K562 (cell line): ENCODE results near the gene FGFRL1. TPM values are rescaled to one million over a fixed set of nuclear protein-coding genes. Genes with fewer than 3 reads are reported as not detected.

Experiments
- ATAC-seq: fragments of 200-7000 bp; cut with Tn5 transposase; 3 replicates; pipeline ENCODE4 v1.9.1; 2020; ENCODE audit warnings: moderate library complexity
- BruUV-seq: library from RNA; stranded (reverse); fragments of 400-500 nt; replicated peaks from 2 replicates; lab custom pipeline; 2021; lab: Mats Ljungman, UMichigan
- CTCF ChIA-PET: fragments of 300-600 bp; formaldehyde crosslinking; extraction: SDS; loops from one replicate; lab custom pipeline; 2021; ENCODE audit warnings: low intra/inter-chr PET ratio; lab: Yijun Ruan, JAX
- POLR2A ChIA-PET: fragments of 300-600, 350-650 bp; sonication (Branson Sonifier 250); formaldehyde crosslinking; extraction: SDS; loops from one replicate; lab custom pipeline; 2021; ENCODE audit warnings: antibody characterized with exemption, inconsistent platforms; lab: Yijun Ruan, JAX
- DNase-seq, 4 experiments: peaks; one replicate each; pipeline versions ENCODE4 v3.0.0 to v3.0.0-alpha.2; 2011 to 2018; ENCODE audit warnings: low spot score in 3 of 4, mixed read lengths in 3 of 4; ENCODE audit errors: extremely low read depth in 1 of 4
- FAIRE-seq: peaks from 2 replicates; lab custom pipeline; 2011; peaks lifted over from hg19 to GRCh38; lab: Jason Lieb, UNC
- H2AFZ ChIP-seq: 2 replicates; pipeline ENCODE4 v1.6.0; 2011; ENCODE audit warnings: low read depth, low read length, control low read depth, inconsistent platforms
- H3K27ac ChIP-seq: fragments of 200-600 bp; 3 replicates; pipeline ENCODE4 v1.8.0; 2011; ENCODE audit warnings: low read depth, mild to moderate bottlenecking, control low read depth, inconsistent platforms, low read length, moderate library complexity, mixed read lengths; ENCODE audit errors: extremely low read depth
- H3K27me3 ChIP-seq, 2 experiments: fragments of 300-600 bp in 1 of 2; 2 replicates in 1 of 2; 3 replicates in 1 of 2; pipeline versions ENCODE4 v1.6.0 to v1.8.0; 2011; ENCODE audit warnings: inconsistent platforms in 2 of 2, low read length in 2 of 2, mild to moderate bottlenecking in 1 of 2, mixed read lengths in 1 of 2, moderate library complexity in 1 of 2; ENCODE audit not compliant: control insufficient read depth in 2 of 2, insufficient read depth in 2 of 2
- H3K36me3 ChIP-seq: fragments of 300-600 bp; 3 replicates; pipeline ENCODE4 v1.8.0; 2011; ENCODE audit warnings: mild to moderate bottlenecking, low read length, inconsistent platforms; ENCODE audit not compliant: control insufficient read depth, insufficient read depth
- H3K4me1 ChIP-seq, 2 experiments: fragments of 200-600 bp in 1 of 2; replicated peaks in 1 of 2; 2 replicates in 1 of 2; 3 replicates in 1 of 2; pipeline versions ENCODE4 v1.5.1 to v1.8.0; 2011; ENCODE audit warnings: inconsistent platforms in 2 of 2, low read length in 2 of 2, mild to moderate bottlenecking in 1 of 2, mixed read lengths in 1 of 2, moderate library complexity in 1 of 2; ENCODE audit not compliant: control insufficient read depth in 2 of 2, insufficient read depth in 2 of 2
- H3K4me2 ChIP-seq: 2 replicates; pipeline ENCODE4 v1.6.1; 2011; ENCODE audit warnings: low read length, control low read depth, inconsistent platforms, mixed read lengths; ENCODE audit not compliant: insufficient read depth
- H3K4me3 ChIP-seq: fragments of 200-600 bp; sonication (generic), shearing (Covaris generic); 2 replicates; pipeline ENCODE4 v1.5.1; 2016; ENCODE audit warnings: control low read depth, inconsistent platforms
- H3K79me2 ChIP-seq: fragments of 200-600 bp; 3 replicates; pipeline ENCODE4 v1.8.0; 2011; ENCODE audit warnings: low read length, inconsistent platforms; ENCODE audit not compliant: control insufficient read depth, insufficient read depth
- H3K9ac ChIP-seq, 2 experiments: 2 replicates each; pipeline versions ENCODE4 v1.6.0 to v1.6.1; 2011; ENCODE audit warnings: low read depth in 2 of 2, low read length in 2 of 2, control low read depth in 1 of 2, inconsistent platforms in 1 of 2, mild to moderate bottlenecking in 1 of 2, mixed read lengths in 1 of 2; ENCODE audit not compliant: insufficient read depth in 1 of 2
- H3K9me1 ChIP-seq: one replicate; pipeline ENCODE4 v1.6.0; 2011; ENCODE audit warnings: inconsistent platforms, mild to moderate bottlenecking, low read length, moderate library complexity; ENCODE audit not compliant: control insufficient read depth, insufficient read depth
- H3K9me3 ChIP-seq: replicated peaks from 2 replicates; pipeline ENCODE4 v1.5.1; 2011; ENCODE audit warnings: low read depth, low read length, inconsistent platforms; ENCODE audit not compliant: control insufficient read depth, insufficient read depth
- H4K20me1 ChIP-seq: replicated peaks from 2 replicates; pipeline ENCODE4 v1.6.1; 2011; ENCODE audit warnings: low read length, inconsistent platforms, mixed read lengths; ENCODE audit not compliant: control insufficient read depth, insufficient read depth
- BMI1 ChIP-seq: fragments of 150-350 bp; IDR thresholded peaks from 2 replicates; pipeline ENCODE4 v1.6.1; 2014; ENCODE audit warnings: low read length
- GTF3C2 ChIP-seq: IDR thresholded peaks from 3 replicates; pipeline ENCODE4 v1.6.1; 2011; ENCODE audit warnings: borderline replicate concordance, mild to moderate bottlenecking, moderate library complexity; ENCODE audit not compliant: insufficient read length; ENCODE audit errors: extremely low read depth
- NCOA2 ChIP-seq, 2 experiments: fragments of 450-650 bp; IDR thresholded peaks; 2 replicates each; pipeline ENCODE4 v1.6.1; 2018; ENCODE audit warnings: mild to moderate bottlenecking in 2 of 2, moderate library complexity in 1 of 2; ENCODE audit not compliant: partially characterized antibody in 2 of 2
- POLR2G ChIP-seq: fragments of 200-400 bp; formaldehyde crosslinking; IDR thresholded peaks from 2 replicates; pipeline ENCODE4 v1.6.1; 2017; ENCODE audit warnings: low read depth, mild to moderate bottlenecking, antibody characterized with exemption, low read length, moderate library complexity
- RAD51 ChIP-seq: fragments of 450-650 bp; IDR thresholded peaks from 2 replicates; pipeline ENCODE4 v1.7.1; 2016; ENCODE audit warnings: low read depth, mild to moderate bottlenecking, borderline replicate concordance
- TARDBP ChIP-seq: fragments of 450-650 bp; IDR thresholded peaks from 2 replicates; pipeline ENCODE4 v1.6.1; 2016
- ZBTB7A ChIP-seq: IDR thresholded peaks from 2 replicates; pipeline ENCODE4 v1.6.1; 2011; ENCODE audit warnings: low read depth, mild to moderate bottlenecking, low read length, moderate library complexity, borderline replicate concordance; ENCODE audit not compliant: control insufficient read depth
- ZFP36 ChIP-seq: fragments of 150-350 bp; IDR thresholded peaks from 2 replicates; pipeline ENCODE4 v1.6.1; 2018; ENCODE audit warnings: low read length, low read depth; ENCODE audit not compliant: partially characterized antibody
- ZNF354B ChIP-seq: fragments of 250-450 bp; sonication (Bioruptor Pico); IDR thresholded peaks from 2 replicates; pipeline ENCODE4 v1.4.0; 2020
- ZZZ3 ChIP-seq: fragments of 450-650 bp; IDR thresholded peaks from 2 replicates; pipeline ENCODE4 v1.6.1; 2016; ENCODE audit warnings: antibody characterized with exemption, mild to moderate bottlenecking, moderate library complexity
- WGBS: fragments of 100-300 bp; shearing (Covaris generic); methylation state at CpG from one replicate; pipeline ENCODE4 v1.1.6; 2016; ENCODE audit warnings: low coverage, mixed read lengths; ENCODE audit not compliant: insufficient coverage; ENCODE audit errors: missing lambda C conversion rate; 5-methylcytosine and 5-hydroxymethylcytosine counted together
- in situ Hi-C: fragments of 300-500 bp; cut with MboI; formaldehyde crosslinking; loops from 4 replicates; pipeline ENCODE4 v1.15.0; 2018; ENCODE audit warnings: inconsistent platforms, mixed read lengths
- intact Hi-C: fragments of 100-400 bp; cut with micrococcal nuclease; formaldehyde crosslinking; loops from 2 replicates; pipeline ENCODE4 v1.14.2; 2022
- polyA plus RNA-seq, 8 experiments: library from polyadenylated mRNA; depleted of rRNA in 4 of 8; stranded (reverse) in 5 of 8; unstranded in 3 of 8; fragments of >200 nt; fragmentation: Nextera tagmentation in 2 of 8; fragmentation: Illumina TruSeq in 1 of 8; extraction: Ambion mirVana in 2 of 8; extraction: Trizol in 1 of 8; gene quantifications; 2 replicates each; pipeline versions ENCODE4 v1.2.1 to v1.2.3, GENCODE V29; 2011 to 2014; ENCODE audit warnings: inconsistent platforms in 1 of 8, missing spikeins in 1 of 8
- total RNA-seq, 7 experiments: library from RNA; depleted of rRNA in 6 of 7; stranded (reverse); fragments of >200 nt in 6 of 7; fragmentation: Illumina TruSeq in 2 of 7; extraction: Trizol in 2 of 7; gene quantifications; 2 replicates each; pipeline versions ENCODE4 v1.2.1 to v1.2.3, GENCODE V29; 2011 to 2021; ENCODE audit warnings: low replicate concordance in 1 of 7
- TF ChIP-seq, protein P1 (sequence below): sonication (generic); formaldehyde crosslinking; IDR thresholded peaks from 2 replicates; pipeline ENCODE4 v1.8.1; 2023; ENCODE audit warnings: mild to moderate bottlenecking, missing genetic modification reagents

Gene FGFRL1
- total and polyA plus RNA-seq, 9 of the 15 experiments (the other 6 are each of a cell fraction or from before 2014, with no cell fraction given) = 0.34 to 49.9 (median 14.6) TPM

GRCh38 chr4:1003271-1004070 is 8.0 kb upstream of the FGFRL1 start (continued):
- no peak for TF ChIP-seq GTF3C2
- TF ChIP-seq POLR2G = peak; percentile 45; the same call in 1 of the 2 replicates
- TF ChIP-seq, protein P1, sequence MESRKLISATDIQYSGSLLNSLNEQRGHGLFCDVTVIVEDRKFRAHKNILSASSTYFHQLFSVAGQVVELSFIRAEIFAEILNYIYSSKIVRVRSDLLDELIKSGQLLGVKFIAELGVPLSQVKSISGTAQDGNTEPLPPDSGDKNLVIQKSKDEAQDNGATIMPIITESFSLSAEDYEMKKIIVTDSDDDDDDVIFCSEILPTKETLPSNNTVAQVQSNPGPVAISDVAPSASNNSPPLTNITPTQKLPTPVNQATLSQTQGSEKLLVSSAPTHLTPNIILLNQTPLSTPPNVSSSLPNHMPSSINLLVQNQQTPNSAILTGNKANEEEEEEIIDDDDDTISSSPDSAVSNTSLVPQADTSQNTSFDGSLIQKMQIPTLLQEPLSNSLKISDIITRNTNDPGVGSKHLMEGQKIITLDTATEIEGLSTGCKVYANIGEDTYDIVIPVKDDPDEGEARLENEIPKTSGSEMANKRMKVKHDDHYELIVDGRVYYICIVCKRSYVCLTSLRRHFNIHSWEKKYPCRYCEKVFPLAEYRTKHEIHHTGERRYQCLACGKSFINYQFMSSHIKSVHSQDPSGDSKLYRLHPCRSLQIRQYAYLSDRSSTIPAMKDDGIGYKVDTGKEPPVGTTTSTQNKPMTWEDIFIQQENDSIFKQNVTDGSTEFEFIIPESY (CRISPR knock-in tag) = peak; percentile 83

DNA sequence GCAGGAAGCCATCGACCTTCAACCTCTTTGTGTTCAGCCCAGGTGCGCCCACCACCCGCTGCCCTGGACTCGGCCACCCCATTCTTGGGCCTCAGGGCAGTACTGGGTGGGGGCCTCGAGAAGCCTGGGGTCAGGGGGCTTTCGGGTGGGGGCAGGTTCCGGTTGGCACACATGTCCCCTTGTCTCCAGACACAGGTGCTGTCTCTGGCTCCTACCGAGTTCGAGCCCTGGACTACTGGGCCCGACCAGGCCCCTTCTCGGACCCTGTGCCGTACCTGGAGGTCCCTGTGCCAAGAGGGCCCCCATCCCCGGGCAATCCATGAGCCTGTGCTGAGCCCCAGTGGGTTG is 7.4 kb upstream of the FGFRL1 start:
- FAIRE-seq (no peak), ATAC-seq (no peak), DNase-seq (no peak)
- no peaks in the 10 kb centered on the region for H3K36me3 ChIP-seq
- in situ Hi-C loops = no loop called here
- no peak overlapping the region for H3K4me2 ChIP-seq
- 62% methylated on average over 9 of the region's 13 CpGs for WGBS
- no peak overlapping the region for H2AFZ ChIP-seq
- no peaks in the 10 kb centered on the region for H3K79me2 ChIP-seq
- no peaks in the 10 kb centered on the region for H3K27me3 ChIP-seq
- H3K9me3 ChIP-seq = no peaks in the 10 kb centered on the region
- H3K4me1 ChIP-seq = peaks cover 5 to 37% of the 10 kb centered on the region in 2 experiments; a peak in 3 of 5 replicates
- H3K27ac ChIP-seq = no peak overlapping the region
- no TSS peak for BruUV-seq
- CTCF ChIA-PET = no interaction called here
- intact Hi-C loops = no loop called here
- no peak overlapping the region for H3K9ac ChIP-seq
- no peaks in the 10 kb centered on the region for H4K20me1 ChIP-seq
- no peak overlapping the region for H3K4me3 ChIP-seq
- TF ChIP-seq ZFP36 (no peak), RAD51 (no peak), TARDBP (no peak), NCOA2 (IDR thresholded peaks at IDR 0.05; ENCODE audit: partially characterized antibody in 2 of 2) (no peak), ZZZ3 (no peak), ZNF354B (CRISPR knock-in tag) (no peak), ZBTB7A (no peak), BMI1 (no peak)
- POLR2A ChIA-PET = interaction anchor here (1.2 kb wide), 1 partner anchor 12 kb away, joined by 4 read pairs; no protein-coding TSS in a partner anchor
- H3K9me1 ChIP-seq = no peaks in the 10 kb centered on the region
